ENCODE results near the gene LRRN2.
"Not testable (repeated sequence)": the region's sequence is repeated elsewhere in the genome, so short reads cannot be mapped to it uniquely, and the experiment has no call there.

The LRRN2 gene

GRCh38 chr1:204692325-204692840 is 6.8 kb upstream of the LRRN2 start:
- no peak for DNase-seq (ENCODE audit: low read depth)

- DNase-seq (ENCODE audit: low read depth): not testable (repeated sequence)
Measured at GRCh38 chr1:204691328-204691730, 5.8 kb upstream of the LRRN2 start.

- no peak for DNase-seq (ENCODE audit: low read depth)
Measured at GRCh38 chr1:204688776-204689175, 3.2 kb upstream of the LRRN2 start.

GRCh38 chr1:204688007-204688406 is 2.5 kb upstream of the LRRN2 start:
- no peak for DNase-seq (ENCODE audit: low read depth)

- no peak for DNase-seq (ENCODE audit: low read depth)
Measured at GRCh38 chr1:204684571-204685235, 835 bp downstream of the LRRN2 start.

GRCh38 chr1:204684206-204684570 is 1.4 kb downstream of the LRRN2 start:
- no peak for DNase-seq (ENCODE audit: low read depth)

GRCh38 chr1:204683284-204684205 is 2.0 kb downstream of the LRRN2 start:
- no peak for DNase-seq (ENCODE audit: low read depth)

- no peak for DNase-seq (ENCODE audit: low read depth)
Measured at GRCh38 chr1:204680461-204680860, 5.1 kb downstream of the LRRN2 start.

GRCh38 chr1:204680051-204680450 is 5.5 kb downstream of the LRRN2 start:
- no peak for DNase-seq (ENCODE audit: low read depth)

- DNase-seq (ENCODE audit: low read depth): no peak
Measured at GRCh38 chr1:204678721-204679475, 6.6 kb downstream of the LRRN2 start.

- DNase-seq (ENCODE audit: low read depth): no peak
Measured at GRCh38 chr1:204677864-204678263, 7.7 kb downstream of the LRRN2 start.

- DNase-seq (ENCODE audit: low read depth): no peak
Measured at GRCh38 chr1:204676043-204676442, 9.5 kb downstream of the LRRN2 start.

- no peak for DNase-seq (ENCODE audit: low read depth)
Measured at GRCh38 chr1:204673909-204674649, 11.5 kb downstream of the LRRN2 start.

GRCh38 chr1:204673209-204673608 is 12.3 kb downstream of the LRRN2 start:
- no peak for DNase-seq (ENCODE audit: low read depth)

- no peak for DNase-seq (ENCODE audit: low read depth)
Measured at GRCh38 chr1:204672482-204673121, 12.9 kb downstream of the LRRN2 start.

- no peak for DNase-seq (ENCODE audit: low read depth)
Measured at GRCh38 chr1:204672069-204672468, 13.5 kb downstream of the LRRN2 start.

- no peak for DNase-seq (ENCODE audit: low read depth)
Measured at GRCh38 chr1:204670152-204670927, 15.2 kb downstream of the LRRN2 start.

GRCh38 chr1:204669579-204669978 is 16.0 kb downstream of the LRRN2 start:
- DNase-seq (ENCODE audit: low read depth): no peak

- no peak for DNase-seq (ENCODE audit: low read depth)
Measured at GRCh38 chr1:204664384-204664651, 21.2 kb downstream of the LRRN2 start.

- no peak for DNase-seq (ENCODE audit: low read depth)
Measured at GRCh38 chr1:204663644-204664383, 21.7 kb downstream of the LRRN2 start.
